D721Med (cell line): Measurements from ENCODE around the gene WTAP.

ENCODE experiments used
- DNase-seq: peaks from one replicate; pipeline ENCODE4 v3.0.0; 2011; ENCODE audit warnings: low spot score; ENCODE audit not compliant: insufficient read length
- FAIRE-seq: peaks from 2 replicates; lab custom pipeline; 2011; peaks lifted over from hg19 to GRCh38; lab: Jason Lieb, UNC
- CTCF ChIP-seq: IDR thresholded peaks from 2 replicates; pipeline ENCODE4 v1.5.1; 2012; ENCODE audit warnings: mild to moderate bottlenecking, control low read depth; ENCODE audit not compliant: insufficient read depth; ENCODE audit errors: missing control alignments

WTAP gene

GRCh38 chr6:159751448-159751847 lies 24.1 kb downstream of the WTAP start:
- no peak for DNase-seq
- TF ChIP-seq CTCF: no peak
- no peak for FAIRE-seq

- no peak for FAIRE-seq
- no peak for DNase-seq
- TF ChIP-seq CTCF: no peak
Measured at GRCh38 chr6:159753081-159753872, 26.0 kb downstream of the WTAP start.

- FAIRE-seq: no peak
- no peak for DNase-seq
- no peak for TF ChIP-seq CTCF
Measured at GRCh38 chr6:159754401-159754800, 27.1 kb downstream of the WTAP start.

GRCh38 chr6:159754959-159755914 lies 27.9 kb downstream of the WTAP start:
- FAIRE-seq (no peak), DNase-seq (no peak)
- TF ChIP-seq CTCF: no peak

GRCh38 chr6:159756508-159756907 lies 29.2 kb downstream of the WTAP start:
- TF ChIP-seq CTCF: no peak
- no peak for DNase-seq
- no peak for FAIRE-seq

GRCh38 chr6:159758031-159759001 lies 31.0 kb downstream of the WTAP start:
- FAIRE-seq (no peak), DNase-seq (no peak)
- TF ChIP-seq CTCF: no peak
